Measurements from ENCODE around the gene ABCA4. TPM values are rescaled to one million over a fixed set of nuclear protein-coding genes. Genes with fewer than 3 reads are reported as not detected.

ABCA4 gene
- total RNA-seq: 2.6 and 260 TPM in 2 replicates

DNA sequence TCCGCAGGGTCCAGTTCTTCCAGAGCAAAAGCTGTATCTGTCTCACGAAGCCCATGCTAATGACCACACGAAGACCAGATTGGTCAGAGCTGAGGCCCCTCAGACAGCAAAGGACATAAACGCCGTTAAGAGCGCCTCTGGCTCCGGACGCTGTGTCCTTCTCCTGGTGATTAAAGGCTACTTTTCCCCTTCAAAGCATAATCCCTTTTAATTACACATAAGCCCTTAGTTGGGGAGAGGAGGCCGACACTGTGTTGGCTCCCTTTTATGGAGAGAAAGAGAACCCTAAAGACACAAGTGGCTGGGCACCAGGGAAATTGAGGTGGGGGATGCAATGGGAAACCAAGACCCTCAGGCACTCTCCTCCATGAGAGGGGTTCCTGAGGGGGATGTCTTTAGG lies at the start of gene ABCA4:
TSS of gene ABCA4 (minus strand) at position 158 of the 400 bp plus-strand sequence. CDS start at position 55, 103 bp downstream.

Other genes starting within 250 kb of the ABCA4 start
- gene DNTTIP2, start 241.9 kb downstream of the ABCA4 start, total RNA-seq: 13.8 and 27.3 TPM in 2 replicates
- 18.4 and 18.8 TPM in 2 replicates for gene GCLM, start 211.7 kb downstream of the ABCA4 start, total RNA-seq
- gene ARHGAP29, start 116.4 kb upstream of the ABCA4 start, total RNA-seq: 140 and 262 TPM in 2 replicates

All from bladder microvascular endothelial cell (primary cell).